Calu3 (cell line): ENCODE data around the gene LIMS4. TPM values are rescaled to one million over a fixed set of nuclear protein-coding genes. Genes with fewer than 3 reads are reported as not detected.
"Not testable (repeated sequence)": the region's sequence is repeated elsewhere in the genome, so short reads cannot be mapped to it uniquely, and the experiment has no call there.

ENCODE experiments used
- Bru-seq: library from RNA; stranded (reverse); fragments of 400-500 nt; gene quantifications from one replicate; lab custom pipeline; 2021; lab: Mats Ljungman, UMichigan
- BruChase-seq, 2 experiments: library from RNA; stranded (reverse); fragments of 400-500 nt; gene quantifications; one replicate each; lab custom pipeline; 2021; lab: Mats Ljungman, UMichigan
- BruUV-seq: library from RNA; stranded (reverse); fragments of 400-500 nt; replicated peaks from 2 replicates; lab custom pipeline; 2021; lab: Mats Ljungman, UMichigan
- CTCF ChIA-PET: fragments of 300-600 bp; sonication (Branson Sonifier 250); formaldehyde crosslinking; loops from one replicate; lab custom pipeline; 2022; ENCODE audit warnings: antibody characterized with exemption; lab: Charles Lee
- DNase-seq: peaks from one replicate; pipeline ENCODE4 v3.0.0; 2022
- H3K27ac Mint-ChIP-seq: one replicate; pipeline ENCODE4 v1.8.0; 2022; ENCODE audit warnings: mixed read lengths; ENCODE audit not compliant: unreplicated experiment
- H3K27me3 Mint-ChIP-seq: one replicate; pipeline ENCODE4 v1.8.0; 2022; ENCODE audit warnings: mixed read lengths; ENCODE audit not compliant: unreplicated experiment
- H3K36me3 Mint-ChIP-seq: one replicate; pipeline ENCODE4 v1.8.0; 2022; ENCODE audit warnings: mild to moderate bottlenecking, moderate library complexity, mixed read lengths; ENCODE audit not compliant: insufficient read depth, unreplicated experiment
- H3K4me1 Mint-ChIP-seq: one replicate; pipeline ENCODE4 v1.8.0; 2022; ENCODE audit warnings: mild to moderate bottlenecking, low read depth, mixed read lengths; ENCODE audit not compliant: unreplicated experiment
- H3K4me3 Mint-ChIP-seq: one replicate; pipeline ENCODE4 v1.8.0; 2022; ENCODE audit warnings: mild to moderate bottlenecking, low read depth, moderate library complexity, mixed read lengths; ENCODE audit not compliant: unreplicated experiment
- H3K9me3 Mint-ChIP-seq: one replicate; pipeline ENCODE4 v1.8.0; 2022; ENCODE audit warnings: low read depth, mixed read lengths; ENCODE audit not compliant: unreplicated experiment
- intact Hi-C: fragments of 100-400 bp; cut with micrococcal nuclease; formaldehyde crosslinking; loops from one replicate; pipeline ENCODE4 v1.10.0; 2022; ENCODE audit not compliant: unreplicated experiment
- long read RNA-seq: library from polyadenylated mRNA; stranded (forward); transcript quantifications from one replicate; pipeline ENCODE4 v2.0.0, GENCODE V29; 2022
- total RNA-seq: library from RNA; stranded (reverse); gene quantifications from 2 replicates; pipeline ENCODE4 v1.2.3, GENCODE V29; 2022

The LIMS4 gene
- total RNA-seq (0.29 TPM in 1 of 2 replicates, not detected in the other), Bru-seq, nascent RNA (not detected), BruChase-seq, experiment 1, labeled RNA remaining after a 6-hour chase (not detected), BruChase-seq, experiment 2, labeled RNA remaining after a 2-hour chase (not detected)
- long read RNA-seq: 0 reads

- H3K36me3 Mint-ChIP-seq, CTCF ChIA-PET, H3K4me1 Mint-ChIP-seq, DNase-seq, BruUV-seq, H3K27ac Mint-ChIP-seq, H3K4me3 Mint-ChIP-seq, H3K9me3 Mint-ChIP-seq, intact Hi-C loops, H3K27me3 Mint-ChIP-seq: not testable (repeated sequence)
These were observed at the start of gene LIMS4 for GRCh38 chr2:110472171-110473058. LIMS4 (minus strand) TSS chr2:110472816; CDS start chr2:110472778, 38 bp downstream.

- H3K4me3 Mint-ChIP-seq, H3K27me3 Mint-ChIP-seq, CTCF ChIA-PET, DNase-seq, BruUV-seq, H3K27ac Mint-ChIP-seq, H3K4me1 Mint-ChIP-seq, H3K9me3 Mint-ChIP-seq, H3K36me3 Mint-ChIP-seq, intact Hi-C loops: not testable (repeated sequence)
These were observed 27.2 kb upstream of the LIMS4 start for GRCh38 chr2:110499755-110500377.

- intact Hi-C loops, H3K4me3 Mint-ChIP-seq, H3K9me3 Mint-ChIP-seq, H3K36me3 Mint-ChIP-seq, DNase-seq, CTCF ChIA-PET, H3K4me1 Mint-ChIP-seq, H3K27me3 Mint-ChIP-seq, H3K27ac Mint-ChIP-seq, BruUV-seq: not testable (repeated sequence)
These were observed 23.4 kb upstream of the LIMS4 start for GRCh38 chr2:110496027-110496426.

GRCh38 chr2:110494488-110494887 is 21.9 kb upstream of the LIMS4 start:
- H3K4me3 Mint-ChIP-seq, intact Hi-C loops, H3K9me3 Mint-ChIP-seq, H3K4me1 Mint-ChIP-seq, H3K27ac Mint-ChIP-seq, BruUV-seq, H3K36me3 Mint-ChIP-seq, H3K27me3 Mint-ChIP-seq, DNase-seq, CTCF ChIA-PET: not testable (repeated sequence)

- H3K27ac Mint-ChIP-seq, H3K4me3 Mint-ChIP-seq, H3K27me3 Mint-ChIP-seq, BruUV-seq, H3K36me3 Mint-ChIP-seq, H3K9me3 Mint-ChIP-seq, intact Hi-C loops, H3K4me1 Mint-ChIP-seq, DNase-seq, CTCF ChIA-PET: not testable (repeated sequence)
These were observed 16.4 kb upstream of the LIMS4 start for GRCh38 chr2:110488991-110489390.

GRCh38 chr2:110482697-110483096 is 10.1 kb upstream of the LIMS4 start:
- BruUV-seq, H3K9me3 Mint-ChIP-seq, intact Hi-C loops, H3K4me3 Mint-ChIP-seq, H3K27me3 Mint-ChIP-seq, H3K36me3 Mint-ChIP-seq, H3K4me1 Mint-ChIP-seq, DNase-seq, H3K27ac Mint-ChIP-seq, CTCF ChIA-PET: not testable (repeated sequence)

- H3K4me1 Mint-ChIP-seq, H3K27ac Mint-ChIP-seq, H3K4me3 Mint-ChIP-seq, DNase-seq, BruUV-seq, intact Hi-C loops, CTCF ChIA-PET, H3K27me3 Mint-ChIP-seq, H3K36me3 Mint-ChIP-seq, H3K9me3 Mint-ChIP-seq: not testable (repeated sequence)
These were observed 8.6 kb upstream of the LIMS4 start for GRCh38 chr2:110481200-110481599.

GRCh38 chr2:110480084-110480483 is 7.5 kb upstream of the LIMS4 start:
- BruUV-seq, H3K27ac Mint-ChIP-seq, intact Hi-C loops, H3K27me3 Mint-ChIP-seq, H3K36me3 Mint-ChIP-seq, H3K4me1 Mint-ChIP-seq, H3K4me3 Mint-ChIP-seq, H3K9me3 Mint-ChIP-seq, DNase-seq, CTCF ChIA-PET: not testable (repeated sequence)

GRCh38 chr2:110477370-110477769 is 4.8 kb upstream of the LIMS4 start:
- intact Hi-C loops, H3K9me3 Mint-ChIP-seq, BruUV-seq, H3K27ac Mint-ChIP-seq, CTCF ChIA-PET, H3K4me1 Mint-ChIP-seq, H3K27me3 Mint-ChIP-seq, DNase-seq, H3K4me3 Mint-ChIP-seq, H3K36me3 Mint-ChIP-seq: not testable (repeated sequence)
